ENCODE measurements around the gene TMX4. TPM values are rescaled to one million over a fixed set of nuclear protein-coding genes. Genes with fewer than 3 reads are reported as not detected.

TMX4 gene
- total RNA-seq (2022; extraction: Qiagen RNA extraction; ENCODE audit: low read depth) = 13.9 to 22.0 TPM (median 15.8 TPM) in 5 replicates

GRCh38 chr20:8019246-8019997, at the start of gene TMX4:
TSS of gene TMX4 (minus strand) at chr20:8019761. CDS start at chr20:8019613, 148 bp downstream.

DNA sequence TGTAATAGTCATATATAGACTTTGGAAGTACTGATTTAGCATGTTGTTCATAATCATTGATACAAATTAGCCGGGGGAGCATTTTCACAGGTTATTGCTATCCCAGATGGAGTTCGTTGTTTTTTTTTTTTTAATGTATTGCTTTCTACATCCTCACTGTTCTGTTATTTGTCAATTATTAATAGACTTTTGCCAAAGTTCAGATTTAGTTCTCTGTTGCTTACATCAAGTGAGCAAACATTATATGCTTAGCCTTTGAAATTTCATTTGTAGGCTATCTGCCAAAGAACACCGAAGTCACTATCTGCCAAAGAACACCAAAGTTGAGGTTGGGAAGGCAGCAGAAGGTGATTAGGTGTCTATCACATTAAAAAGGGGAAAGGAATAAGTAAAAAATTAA, 79.2 kb downstream of the TMX4 start, which contains the start of gene HAO1:
Gene HAO1, minus strand, starts transcription at position 118 of the 400 bp plus-strand sequence. Its CDS starts 36 bp downstream, at position 82.

Other genes with a start within 250 kb of the TMX4 start
- not detected in 5 replicates for gene HAO1, start 79.3 kb downstream of the TMX4 start, total RNA-seq (2022; extraction: Qiagen RNA extraction; ENCODE audit: low read depth)
- 0.47 to 1.0 TPM (median 0.54 TPM) in 5 replicates for gene PLCB1, start 112.5 kb upstream of the TMX4 start, total RNA-seq (2022; extraction: Qiagen RNA extraction; ENCODE audit: low read depth)

Data from A549 treated with DMSO at 1 μM for 4 hours (cell line).